Measurements from ENCODE around the gene ZBED6.

Gene ZBED6

GRCh38 chr1:203769505-203770343 lies 25.7 kb upstream of the ZBED6 start:
- no peak for TF ChIP-seq CTCF (IDR thresholded peaks at IDR 0.05; ENCODE audit: insufficient read depth, low read length, missing control alignments)
- no peak overlapping the region for H3K4me3 ChIP-seq (ENCODE audit: low read depth, low read length)
- DNase-seq (ENCODE audit: low read depth, low spot score), result peak; percentile 70
- POLR2A ChIA-PET, result no interaction called here
- CTCF ChIA-PET, result interaction anchor here (0.6 kb wide), 1 partner anchor 12 kb away, joined by 3 read pairs; no protein-coding TSS in a partner anchor

GRCh38 chr1:203771901-203772301 lies 23.5 kb upstream of the ZBED6 start:
- ChIA-PET CTCF (no interaction called here), POLR2A (no interaction called here)
- no peak for DNase-seq (ENCODE audit: low read depth, low spot score)
- no peak for TF ChIP-seq CTCF (IDR thresholded peaks at IDR 0.05; ENCODE audit: insufficient read depth, low read length, missing control alignments)
- no peak overlapping the region for H3K4me3 ChIP-seq (ENCODE audit: low read depth, low read length)

- DNase-seq (ENCODE audit: low read depth, low spot score), result no peak
- POLR2A ChIA-PET, result no interaction called here
- no peak overlapping the region for H3K4me3 ChIP-seq (ENCODE audit: low read depth, low read length)
- TF ChIP-seq CTCF (IDR thresholded peaks at IDR 0.05; ENCODE audit: insufficient read depth, low read length, missing control alignments), result no peak
- CTCF ChIA-PET, result no interaction called here
Measured at GRCh38 chr1:203772836-203773235, 22.6 kb upstream of the ZBED6 start.

- DNase-seq (ENCODE audit: low read depth, low spot score), result no peak
- ChIA-PET CTCF (interaction anchor here (1.2 to 2.0 kb wide), 3 partner anchors 9 to 436 kb away, joined by 4 to 7 read pairs (median 7); no protein-coding TSS in a partner anchor), POLR2A (interaction anchor here (0.6 kb wide), 1 partner anchor 599 kb away, joined by 3 read pairs; no protein-coding TSS in a partner anchor)
- H3K4me3 ChIP-seq (ENCODE audit: low read depth, low read length), result no peak overlapping the region
- peak; percentile 12 for TF ChIP-seq CTCF (IDR thresholded peaks at IDR 0.05; ENCODE audit: insufficient read depth, low read length, missing control alignments)
Measured at GRCh38 chr1:203776636-203777035, 18.8 kb upstream of the ZBED6 start.

- DNase-seq (ENCODE audit: low read depth, low spot score), result no peak
- no peak overlapping the region for H3K4me3 ChIP-seq (ENCODE audit: low read depth, low read length)
- no peak for TF ChIP-seq CTCF (IDR thresholded peaks at IDR 0.05; ENCODE audit: insufficient read depth, low read length, missing control alignments)
- CTCF ChIA-PET, result interaction anchor here (1.2 to 1.4 kb wide), 2 partner anchors 8 to 437 kb away, joined by 4 to 7 read pairs; no protein-coding TSS in a partner anchor
- POLR2A ChIA-PET, result no interaction called here
Measured at GRCh38 chr1:203777596-203777995, 17.8 kb upstream of the ZBED6 start.

- ChIA-PET POLR2A (no interaction called here), CTCF (no interaction called here)
- H3K4me3 ChIP-seq (ENCODE audit: low read depth, low read length), result no peak overlapping the region
- TF ChIP-seq CTCF (IDR thresholded peaks at IDR 0.05; ENCODE audit: insufficient read depth, low read length, missing control alignments), result no peak
- DNase-seq (ENCODE audit: low read depth, low spot score), result no peak
Measured at GRCh38 chr1:203778146-203778545, 17.3 kb upstream of the ZBED6 start.

Measured in AG04449 (cell line).